ENCODE measurements around the gene ANKRD17.

ANKRD17 gene

DNA sequence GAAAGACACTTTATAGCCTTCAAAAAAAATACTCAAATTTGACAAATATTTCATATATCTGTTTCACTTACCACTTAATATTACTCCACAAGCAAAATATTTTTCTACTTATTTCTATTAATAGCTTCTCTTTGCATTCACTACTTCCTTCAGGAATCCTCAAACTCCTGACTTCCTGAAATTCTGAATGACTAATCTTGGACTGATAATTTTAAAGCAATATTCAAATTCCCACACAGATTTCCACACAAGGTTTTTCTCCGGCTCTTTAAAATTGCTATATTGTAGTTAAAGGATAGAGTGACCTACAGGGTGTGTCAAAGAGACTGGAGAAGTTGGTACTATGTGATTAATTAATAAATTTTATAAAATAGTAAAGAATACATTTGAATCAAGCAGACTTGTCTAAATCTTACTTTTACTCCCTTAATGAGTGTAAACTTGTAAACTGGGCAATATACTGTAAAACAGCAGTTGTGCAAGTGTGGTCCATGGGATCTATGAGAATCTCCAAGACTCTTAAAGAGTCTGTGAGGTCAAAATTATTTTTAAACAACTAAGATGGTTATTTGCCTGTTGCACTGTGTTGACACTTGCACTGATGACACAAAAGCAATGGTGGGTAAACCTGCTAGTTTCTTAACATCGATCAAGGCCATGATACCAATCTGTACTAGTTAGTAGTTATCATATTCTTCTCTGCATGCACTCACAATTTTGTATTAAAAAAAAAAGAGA, 44.5 kb downstream of the ANKRD17 start:
- Histone ChIP-seq H3K4me2 (ENCODE audit: low read depth, low read length, poor library complexity, severe bottlenecking) (no peak overlapping the region), H4K20me1 (ENCODE audit: insufficient read depth, low read length, poor library complexity, severe bottlenecking) (peaks cover 65% of the 10 kb centered on the region), H3K9me2 (replicated peaks; ENCODE audit: low read depth, low read length) (no peaks in the 10 kb centered on the region), H3F3A (ENCODE audit: low read depth) (0 out of 2 replicates have a peak, but pooled peaks cover 3% of the 10 kb centered on the region), H3K9ac (ENCODE audit: low read depth, low read length, poor library complexity, severe bottlenecking) (no peak overlapping the region), H3K79me2 (ENCODE audit: insufficient read depth, low read length) (peaks cover 94% of the 10 kb centered on the region), H3K4me3 (ENCODE audit: low read length, poor library complexity, severe bottlenecking) (no peak overlapping the region), H3K9me3 (ENCODE audit: insufficient read depth, low read depth, low read length) (no peaks in the 10 kb centered on the region), H3K27me3 (ENCODE audit: insufficient read depth, low read length, poor library complexity, severe bottlenecking) (no peaks in the 10 kb centered on the region), H2AFZ (ENCODE audit: low read length) (no peak overlapping the region), H3K4me1 (ENCODE audit: insufficient read depth, low read length, poor library complexity, severe bottlenecking) (no peaks in the 10 kb centered on the region), H3K36me3 (ENCODE audit: insufficient read depth, low read length) (peaks cover 15% of the 10 kb centered on the region; the same call in 1 of the 2 replicates)
- TF ChIP-seq, protein P1, sequence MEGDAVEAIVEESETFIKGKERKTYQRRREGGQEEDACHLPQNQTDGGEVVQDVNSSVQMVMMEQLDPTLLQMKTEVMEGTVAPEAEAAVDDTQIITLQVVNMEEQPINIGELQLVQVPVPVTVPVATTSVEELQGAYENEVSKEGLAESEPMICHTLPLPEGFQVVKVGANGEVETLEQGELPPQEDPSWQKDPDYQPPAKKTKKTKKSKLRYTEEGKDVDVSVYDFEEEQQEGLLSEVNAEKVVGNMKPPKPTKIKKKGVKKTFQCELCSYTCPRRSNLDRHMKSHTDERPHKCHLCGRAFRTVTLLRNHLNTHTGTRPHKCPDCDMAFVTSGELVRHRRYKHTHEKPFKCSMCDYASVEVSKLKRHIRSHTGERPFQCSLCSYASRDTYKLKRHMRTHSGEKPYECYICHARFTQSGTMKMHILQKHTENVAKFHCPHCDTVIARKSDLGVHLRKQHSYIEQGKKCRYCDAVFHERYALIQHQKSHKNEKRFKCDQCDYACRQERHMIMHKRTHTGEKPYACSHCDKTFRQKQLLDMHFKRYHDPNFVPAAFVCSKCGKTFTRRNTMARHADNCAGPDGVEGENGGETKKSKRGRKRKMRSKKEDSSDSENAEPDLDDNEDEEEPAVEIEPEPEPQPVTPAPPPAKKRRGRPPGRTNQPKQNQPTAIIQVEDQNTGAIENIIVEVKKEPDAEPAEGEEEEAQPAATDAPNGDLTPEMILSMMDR (conservative IDR thresholded peaks at IDR 0.05; ENCODE audit: low read length), result no peak
- TF ChIP-seq EZH2phosphoT487 (IDR thresholded peaks at IDR 0.05; ENCODE audit: borderline replicate concordance), result no peak

- H3K27me3 ChIP-seq (ENCODE audit: insufficient read depth, low read length, poor library complexity, severe bottlenecking), result no peaks in the 10 kb centered on the region
- no peak overlapping the region for H3K4me2 ChIP-seq (ENCODE audit: low read depth, low read length, poor library complexity, severe bottlenecking)
- H3F3A ChIP-seq (ENCODE audit: low read depth), result 0 out of 2 replicates have a peak, but pooled peaks cover 3% of the 10 kb centered on the region
- H4K20me1 ChIP-seq (ENCODE audit: insufficient read depth, low read length, poor library complexity, severe bottlenecking), result peaks cover 68% of the 10 kb centered on the region
- no peaks in the 10 kb centered on the region for H3K9me3 ChIP-seq (ENCODE audit: insufficient read depth, low read depth, low read length)
- H3K9ac ChIP-seq (ENCODE audit: low read depth, low read length, poor library complexity, severe bottlenecking), result no peak overlapping the region
- H3K9me2 ChIP-seq (replicated peaks; ENCODE audit: low read depth, low read length), result no peaks in the 10 kb centered on the region
- H3K4me1 ChIP-seq (ENCODE audit: insufficient read depth, low read length, poor library complexity, severe bottlenecking), result no peaks in the 10 kb centered on the region
- H2AFZ ChIP-seq (ENCODE audit: low read length), result no peak overlapping the region
- H3K36me3 ChIP-seq (ENCODE audit: insufficient read depth, low read length), result peaks cover 15% of the 10 kb centered on the region; the same call in 1 of the 2 replicates
- TF ChIP-seq, protein P1 (conservative IDR thresholded peaks at IDR 0.05; ENCODE audit: low read length), result no peak
- TF ChIP-seq EZH2phosphoT487 (IDR thresholded peaks at IDR 0.05; ENCODE audit: borderline replicate concordance), result no peak
- H3K4me3 ChIP-seq (ENCODE audit: low read length, poor library complexity, severe bottlenecking), result no peak overlapping the region
- H3K79me2 ChIP-seq (ENCODE audit: insufficient read depth, low read length), result peaks cover 94% of the 10 kb centered on the region
These were observed 45.4 kb downstream of the ANKRD17 start for GRCh38 chr4:73212982-73213730.

DNA sequence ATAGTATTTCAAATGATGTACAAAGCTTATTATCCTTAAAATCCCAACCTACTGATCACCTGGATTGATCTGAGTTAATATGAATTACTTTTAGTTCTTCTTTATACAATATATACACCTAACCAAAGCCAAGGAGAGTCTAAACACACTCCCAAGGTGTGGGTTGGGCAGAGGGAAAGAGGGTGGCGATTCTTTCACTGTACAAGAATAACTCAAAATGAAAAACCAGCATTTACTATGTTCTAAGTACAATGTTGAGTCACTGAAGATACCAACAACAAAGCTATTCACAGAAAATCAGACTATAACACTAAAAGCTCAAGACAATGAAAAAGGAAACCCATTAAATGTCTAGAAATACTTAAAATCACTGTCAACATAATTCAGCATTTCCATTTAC, 46.6 kb downstream of the ANKRD17 start:
- H3K4me3 ChIP-seq (ENCODE audit: low read length, poor library complexity, severe bottlenecking), result no peak overlapping the region
- peaks cover 58% of the 10 kb centered on the region for H4K20me1 ChIP-seq (ENCODE audit: insufficient read depth, low read length, poor library complexity, severe bottlenecking)
- no peaks in the 10 kb centered on the region for H3K9me3 ChIP-seq (ENCODE audit: insufficient read depth, low read depth, low read length)
- TF ChIP-seq EZH2phosphoT487 (IDR thresholded peaks at IDR 0.05; ENCODE audit: borderline replicate concordance), result no peak
- TF ChIP-seq, protein P1 (conservative IDR thresholded peaks at IDR 0.05; ENCODE audit: low read length), result no peak
- no peak overlapping the region for H2AFZ ChIP-seq (ENCODE audit: low read length)
- no peaks in the 10 kb centered on the region for H3K9me2 ChIP-seq (replicated peaks; ENCODE audit: low read depth, low read length)
- no peak overlapping the region for H3K4me2 ChIP-seq (ENCODE audit: low read depth, low read length, poor library complexity, severe bottlenecking)
- peaks cover 13% of the 10 kb centered on the region; the same call in 1 of the 2 replicates for H3K36me3 ChIP-seq (ENCODE audit: insufficient read depth, low read length)
- H3K79me2 ChIP-seq (ENCODE audit: insufficient read depth, low read length), result peaks cover 93% of the 10 kb centered on the region
- H3K27me3 ChIP-seq (ENCODE audit: insufficient read depth, low read length, poor library complexity, severe bottlenecking), result no peaks in the 10 kb centered on the region
- no peaks in the 10 kb centered on the region for H3K4me1 ChIP-seq (ENCODE audit: insufficient read depth, low read length, poor library complexity, severe bottlenecking)
- no peak overlapping the region for H3K9ac ChIP-seq (ENCODE audit: low read depth, low read length, poor library complexity, severe bottlenecking)
- 0 out of 2 replicates have a peak, but pooled peaks cover 3% of the 10 kb centered on the region for H3F3A ChIP-seq (ENCODE audit: low read depth)
